ENCODE data around the gene TFCP2L1.
"Not testable (repeated sequence)": the region's sequence is repeated elsewhere in the genome, so short reads cannot be mapped to it uniquely, and the experiment has no call there.

The TFCP2L1 gene

GRCh38 chr2:121241466-121241865, 43.5 kb downstream of the TFCP2L1 start:
- DNase-seq, result peak; percentile 16

- DNase-seq, result no peak
Measured at GRCh38 chr2:121240436-121240835, 44.6 kb downstream of the TFCP2L1 start.

GRCh38 chr2:121239969-121240368, 45.0 kb downstream of the TFCP2L1 start:
- DNase-seq, result no peak

- no peak for DNase-seq
Measured at GRCh38 chr2:121239471-121239870, 45.5 kb downstream of the TFCP2L1 start.

- no peak for DNase-seq
Measured at GRCh38 chr2:121238828-121239227, 46.2 kb downstream of the TFCP2L1 start.

- DNase-seq, result no peak
Measured at GRCh38 chr2:121237980-121238665, 46.9 kb downstream of the TFCP2L1 start.

- peak; percentile 56 for DNase-seq
Measured at GRCh38 chr2:121237336-121237979, 47.5 kb downstream of the TFCP2L1 start.

GRCh38 chr2:121236650-121237180, 48.3 kb downstream of the TFCP2L1 start:
- no peak for DNase-seq

- DNase-seq, result no peak
Measured at GRCh38 chr2:121236101-121236640, 48.8 kb downstream of the TFCP2L1 start.

GRCh38 chr2:121235542-121235941, 49.5 kb downstream of the TFCP2L1 start:
- DNase-seq, result no peak

- no peak for DNase-seq
Measured at GRCh38 chr2:121234791-121235190, 50.2 kb downstream of the TFCP2L1 start.

- no peak for DNase-seq
Measured at GRCh38 chr2:121234144-121234543, 50.9 kb downstream of the TFCP2L1 start.

GRCh38 chr2:121233486-121234110, 51.4 kb downstream of the TFCP2L1 start:
- no peak for DNase-seq

- no peak for DNase-seq
Measured at GRCh38 chr2:121232626-121233265, 52.3 kb downstream of the TFCP2L1 start.

- DNase-seq, result no peak
Measured at GRCh38 chr2:121231385-121232000, 53.5 kb downstream of the TFCP2L1 start.

GRCh38 chr2:121228521-121228920, 56.5 kb downstream of the TFCP2L1 start:
- DNase-seq, result no peak

GRCh38 chr2:121227381-121228144, 57.4 kb downstream of the TFCP2L1 start:
- peak; percentile 98 for DNase-seq

GRCh38 chr2:121225681-121226080, 59.3 kb downstream of the TFCP2L1 start:
- not testable (repeated sequence) for DNase-seq

GRCh38 chr2:121220995-121221394, 64.0 kb downstream of the TFCP2L1 start:
- no peak for DNase-seq

- DNase-seq, result no peak
Measured at GRCh38 chr2:121219866-121220265, 65.1 kb downstream of the TFCP2L1 start.

- DNase-seq, result no peak
Measured at GRCh38 chr2:121218386-121218938, 66.5 kb downstream of the TFCP2L1 start.

GRCh38 chr2:121217627-121218026, 67.4 kb downstream of the TFCP2L1 start:
- no peak for DNase-seq

Measured in DMS79 treated with DMSO at 0.1 percent for 48 hours (cell line).